ENCODE data around the gene BSN. TPM values are rescaled to one million over a fixed set of nuclear protein-coding genes. Genes with fewer than 3 reads are reported as not detected.

The BSN gene, protein sequence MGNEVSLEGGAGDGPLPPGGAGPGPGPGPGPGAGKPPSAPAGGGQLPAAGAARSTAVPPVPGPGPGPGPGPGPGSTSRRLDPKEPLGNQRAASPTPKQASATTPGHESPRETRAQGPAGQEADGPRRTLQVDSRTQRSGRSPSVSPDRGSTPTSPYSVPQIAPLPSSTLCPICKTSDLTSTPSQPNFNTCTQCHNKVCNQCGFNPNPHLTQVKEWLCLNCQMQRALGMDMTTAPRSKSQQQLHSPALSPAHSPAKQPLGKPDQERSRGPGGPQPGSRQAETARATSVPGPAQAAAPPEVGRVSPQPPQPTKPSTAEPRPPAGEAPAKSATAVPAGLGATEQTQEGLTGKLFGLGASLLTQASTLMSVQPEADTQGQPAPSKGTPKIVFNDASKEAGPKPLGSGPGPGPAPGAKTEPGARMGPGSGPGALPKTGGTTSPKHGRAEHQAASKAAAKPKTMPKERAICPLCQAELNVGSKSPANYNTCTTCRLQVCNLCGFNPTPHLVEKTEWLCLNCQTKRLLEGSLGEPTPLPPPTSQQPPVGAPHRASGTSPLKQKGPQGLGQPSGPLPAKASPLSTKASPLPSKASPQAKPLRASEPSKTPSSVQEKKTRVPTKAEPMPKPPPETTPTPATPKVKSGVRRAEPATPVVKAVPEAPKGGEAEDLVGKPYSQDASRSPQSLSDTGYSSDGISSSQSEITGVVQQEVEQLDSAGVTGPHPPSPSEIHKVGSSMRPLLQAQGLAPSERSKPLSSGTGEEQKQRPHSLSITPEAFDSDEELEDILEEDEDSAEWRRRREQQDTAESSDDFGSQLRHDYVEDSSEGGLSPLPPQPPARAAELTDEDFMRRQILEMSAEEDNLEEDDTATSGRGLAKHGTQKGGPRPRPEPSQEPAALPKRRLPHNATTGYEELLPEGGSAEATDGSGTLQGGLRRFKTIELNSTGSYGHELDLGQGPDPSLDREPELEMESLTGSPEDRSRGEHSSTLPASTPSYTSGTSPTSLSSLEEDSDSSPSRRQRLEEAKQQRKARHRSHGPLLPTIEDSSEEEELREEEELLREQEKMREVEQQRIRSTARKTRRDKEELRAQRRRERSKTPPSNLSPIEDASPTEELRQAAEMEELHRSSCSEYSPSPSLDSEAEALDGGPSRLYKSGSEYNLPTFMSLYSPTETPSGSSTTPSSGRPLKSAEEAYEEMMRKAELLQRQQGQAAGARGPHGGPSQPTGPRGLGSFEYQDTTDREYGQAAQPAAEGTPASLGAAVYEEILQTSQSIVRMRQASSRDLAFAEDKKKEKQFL (N-terminal part only)
- 0.04 TPM for polyA plus RNA-seq (2012; ENCODE audit: low read depth, missing spikeins)

GRCh38 chr3:49553692-49554632 is at the start of gene BSN:
BSN (plus strand) TSS chr3:49554477; CDS start chr3:49554603, 126 bp downstream.
- DNase-seq (ENCODE audit: insufficient read length, low spot score) = peak; percentile 99
- peak; percentile 97 for FAIRE-seq
- TF ChIP-seq POU2F2 (IDR thresholded peaks at IDR 0.05; ENCODE audit: low read depth, low read length) (no peak), TAF1 (IDR thresholded peaks at IDR 0.05; ENCODE audit: low read depth, low read length) (no peak), POLR2A (IDR thresholded peaks at IDR 0.05; ENCODE audit: low read depth, low read length) (no peak), SPI1 (IDR thresholded peaks at IDR 0.05; ENCODE audit: low read depth, low read length) (no peak), POLR2AphosphoS5 (IDR thresholded peaks at IDR 0.05; ENCODE audit: low read depth, low read length) (no peak), PAX5 (IDR thresholded peaks at IDR 0.05; ENCODE audit: insufficient read depth, low read length, severe bottlenecking) (no peak)

DNA sequence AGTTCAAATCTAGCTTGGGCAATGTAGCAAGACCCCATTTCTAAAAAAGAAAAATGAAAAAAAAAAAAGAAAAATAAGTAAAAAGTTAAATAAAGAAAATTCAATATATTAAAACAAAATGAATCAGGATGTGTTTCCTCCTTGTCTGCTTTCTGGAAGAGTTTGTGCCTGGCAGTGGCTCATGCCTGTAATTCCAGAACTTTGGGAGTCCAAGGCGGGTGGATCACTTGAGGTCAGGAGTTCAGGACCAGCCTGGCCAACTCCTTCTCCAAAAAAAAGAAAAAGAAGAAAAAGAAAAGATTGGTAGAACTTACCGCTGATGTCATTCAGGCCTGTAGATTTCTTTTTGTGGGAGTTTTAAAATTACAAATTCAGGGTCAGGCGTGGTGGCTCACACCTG is 47.4 kb upstream of the BSN start:
- FAIRE-seq (no peak), DNase-seq (ENCODE audit: insufficient read length, low spot score) (no peak)
- no peak for TF ChIP-seq PAX5 (IDR thresholded peaks at IDR 0.05; ENCODE audit: insufficient read depth, low read length, severe bottlenecking)
- no peak for TF ChIP-seq POLR2AphosphoS5 (IDR thresholded peaks at IDR 0.05; ENCODE audit: low read depth, low read length)
- TF ChIP-seq POLR2A (IDR thresholded peaks at IDR 0.05; ENCODE audit: low read depth, low read length) = no peak
- no peak for TF ChIP-seq SPI1 (IDR thresholded peaks at IDR 0.05; ENCODE audit: low read depth, low read length)
- no peak for TF ChIP-seq TAF1 (IDR thresholded peaks at IDR 0.05; ENCODE audit: low read depth, low read length)
- no peak for TF ChIP-seq POU2F2 (IDR thresholded peaks at IDR 0.05; ENCODE audit: low read depth, low read length)

DNA sequence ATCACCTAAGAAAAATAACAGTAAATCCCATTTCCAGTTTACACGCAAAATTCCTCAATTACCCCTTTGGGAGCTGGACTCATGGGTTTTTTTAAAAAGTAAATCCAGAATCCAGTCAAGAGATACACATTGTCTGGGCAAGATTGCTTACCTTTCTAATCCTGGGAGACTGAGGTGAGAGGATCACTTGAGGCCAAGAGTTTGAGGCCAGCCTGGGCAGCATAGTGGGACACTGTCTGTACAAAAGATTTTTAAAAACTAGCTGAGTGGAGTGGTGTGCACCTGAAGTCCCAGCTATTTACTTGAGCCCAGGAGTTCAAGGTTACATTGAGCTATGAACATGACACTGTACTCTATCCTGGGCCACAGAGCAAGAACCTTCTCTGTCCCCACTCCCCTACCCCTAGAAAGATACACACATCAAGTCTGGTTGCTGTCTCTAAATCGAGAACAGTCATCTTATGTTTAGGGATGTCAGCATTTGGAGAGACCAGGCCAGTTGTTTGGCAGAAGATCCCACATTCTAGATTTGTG is 45.2 kb upstream of the BSN start:
- FAIRE-seq (no peak), DNase-seq (ENCODE audit: insufficient read length, low spot score) (no peak)
- TF ChIP-seq POLR2A (IDR thresholded peaks at IDR 0.05; ENCODE audit: low read depth, low read length) = no peak
- no peak for TF ChIP-seq SPI1 (IDR thresholded peaks at IDR 0.05; ENCODE audit: low read depth, low read length)

DNA sequence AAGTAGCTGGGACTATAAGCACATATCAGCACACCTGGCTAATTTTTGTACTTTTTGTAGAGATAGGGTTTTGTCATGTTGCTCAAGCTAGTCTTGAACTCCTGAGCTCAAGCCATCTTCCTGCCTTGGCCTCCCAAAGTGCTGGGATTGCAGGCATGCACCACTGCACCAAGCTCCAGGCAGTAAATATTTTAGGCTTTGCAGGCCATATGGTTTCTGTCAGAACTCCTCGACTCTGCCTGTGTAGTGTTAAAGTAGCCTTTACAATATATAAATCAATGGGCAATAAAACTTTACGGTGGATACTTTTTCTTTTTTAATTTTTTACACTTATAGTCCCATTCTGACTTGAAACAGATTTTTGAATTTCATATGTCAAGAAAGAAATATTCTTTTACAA is 42.6 kb upstream of the BSN start:
- FAIRE-seq (no peak), DNase-seq (ENCODE audit: insufficient read length, low spot score) (no peak)
- TF ChIP-seq POLR2AphosphoS5 (IDR thresholded peaks at IDR 0.05; ENCODE audit: low read depth, low read length) (no peak), PAX5 (IDR thresholded peaks at IDR 0.05; ENCODE audit: insufficient read depth, low read length, severe bottlenecking) (no peak), SPI1 (IDR thresholded peaks at IDR 0.05; ENCODE audit: low read depth, low read length) (no peak), POLR2A (IDR thresholded peaks at IDR 0.05; ENCODE audit: low read depth, low read length) (no peak), TAF1 (IDR thresholded peaks at IDR 0.05; ENCODE audit: low read depth, low read length) (no peak), POU2F2 (IDR thresholded peaks at IDR 0.05; ENCODE audit: low read depth, low read length) (no peak)

GRCh38 chr3:49512781-49513355 is 41.4 kb upstream of the BSN start:
- FAIRE-seq (no peak), DNase-seq (ENCODE audit: insufficient read length, low spot score) (no peak)
- TF ChIP-seq TAF1 (IDR thresholded peaks at IDR 0.05; ENCODE audit: low read depth, low read length) = no peak
- no peak for TF ChIP-seq POLR2A (IDR thresholded peaks at IDR 0.05; ENCODE audit: low read depth, low read length)
- TF ChIP-seq POU2F2 (IDR thresholded peaks at IDR 0.05; ENCODE audit: low read depth, low read length) = no peak
- no peak for TF ChIP-seq SPI1 (IDR thresholded peaks at IDR 0.05; ENCODE audit: low read depth, low read length)
- no peak for TF ChIP-seq POLR2AphosphoS5 (IDR thresholded peaks at IDR 0.05; ENCODE audit: low read depth, low read length)
- no peak for TF ChIP-seq PAX5 (IDR thresholded peaks at IDR 0.05; ENCODE audit: insufficient read depth, low read length, severe bottlenecking)

- no peak for TF ChIP-seq SPI1 (IDR thresholded peaks at IDR 0.05; ENCODE audit: low read depth, low read length)
- DNase-seq (ENCODE audit: insufficient read length, low spot score) (no peak), FAIRE-seq (peak; percentile 13)
Observed at GRCh38 chr3:49513494-49514124, 40.7 kb upstream of the BSN start.

DNA sequence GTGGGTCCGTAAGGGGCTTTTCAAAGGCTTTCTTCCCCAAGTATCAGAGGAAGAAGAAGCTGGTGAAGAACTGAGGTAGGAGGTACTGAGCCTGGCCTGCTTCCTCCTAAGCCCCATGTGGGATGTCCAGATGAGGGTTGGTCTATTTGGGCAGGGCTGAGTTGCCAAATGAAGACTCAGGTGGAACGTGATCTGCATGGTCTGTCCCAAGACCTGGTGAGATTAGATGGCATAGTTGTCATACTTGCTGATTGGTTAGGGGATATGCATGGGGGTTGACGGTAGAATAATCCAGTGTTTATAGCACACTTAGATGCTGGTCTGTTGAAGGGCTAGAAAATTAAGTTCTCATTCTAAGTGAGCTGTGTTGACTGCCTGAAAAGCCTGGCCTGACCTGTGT is 36.3 kb upstream of the BSN start:
- TF ChIP-seq POLR2AphosphoS5 (IDR thresholded peaks at IDR 0.05; ENCODE audit: low read depth, low read length) = no peak
- no peak for TF ChIP-seq POLR2A (IDR thresholded peaks at IDR 0.05; ENCODE audit: low read depth, low read length)
- no peak for TF ChIP-seq POU2F2 (IDR thresholded peaks at IDR 0.05; ENCODE audit: low read depth, low read length)
- TF ChIP-seq TAF1 (IDR thresholded peaks at IDR 0.05; ENCODE audit: low read depth, low read length) = no peak
- TF ChIP-seq PAX5 (IDR thresholded peaks at IDR 0.05; ENCODE audit: insufficient read depth, low read length, severe bottlenecking) = no peak
- TF ChIP-seq SPI1 (IDR thresholded peaks at IDR 0.05; ENCODE audit: low read depth, low read length) = no peak
- FAIRE-seq (no peak), DNase-seq (ENCODE audit: insufficient read length, low spot score) (no peak)

GRCh38 chr3:49518441-49518840 is 35.8 kb upstream of the BSN start:
- DNase-seq (ENCODE audit: insufficient read length, low spot score) (no peak), FAIRE-seq (no peak)
- no peak for TF ChIP-seq POLR2AphosphoS5 (IDR thresholded peaks at IDR 0.05; ENCODE audit: low read depth, low read length)
- no peak for TF ChIP-seq POU2F2 (IDR thresholded peaks at IDR 0.05; ENCODE audit: low read depth, low read length)
- TF ChIP-seq TAF1 (IDR thresholded peaks at IDR 0.05; ENCODE audit: low read depth, low read length) = no peak
- no peak for TF ChIP-seq PAX5 (IDR thresholded peaks at IDR 0.05; ENCODE audit: insufficient read depth, low read length, severe bottlenecking)
- TF ChIP-seq SPI1 (IDR thresholded peaks at IDR 0.05; ENCODE audit: low read depth, low read length) = no peak
- no peak for TF ChIP-seq POLR2A (IDR thresholded peaks at IDR 0.05; ENCODE audit: low read depth, low read length)

Data from GM12891 (cell line).